A172 (cell line): ENCODE results near the gene RFWD3. TPM values are rescaled to one million over a fixed set of nuclear protein-coding genes. Genes with fewer than 3 reads are reported as not detected.
A peak's percentile ranks its signal among the peaks of the same experiment; 100 is the strongest.

ENCODE experiments used
- DNase-seq: peaks from one replicate; pipeline ENCODE4 v3.0.0-alpha.2; 2015; ENCODE audit warnings: low spot score
- total RNA-seq: library from RNA; depleted of rRNA; stranded (reverse); fragments of >200 nt; shearing (Covaris generic); gene quantifications from 2 replicates; pipeline ENCODE4 v1.2.3, GENCODE V29; 2014; rRNA removed

The RFWD3 gene
- total RNA-seq, 1 experiment from 2014 or later, result 79.9 TPM

GRCh38 chr16:74578433-74578832, 88.2 kb downstream of the RFWD3 start:
- no peak for DNase-seq

- peak; percentile 76 for DNase-seq
Measured at GRCh38 chr16:74577882-74578366, 88.8 kb downstream of the RFWD3 start.

GRCh38 chr16:74575807-74576643, 90.7 kb downstream of the RFWD3 start:
- DNase-seq, result no peak

GRCh38 chr16:74575175-74575806, 91.4 kb downstream of the RFWD3 start:
- DNase-seq, result no peak

- DNase-seq, result no peak
Measured at GRCh38 chr16:74574146-74574545, 92.5 kb downstream of the RFWD3 start.

GRCh38 chr16:74573622-74574021, 93.1 kb downstream of the RFWD3 start:
- no peak for DNase-seq

Other genes starting within 250 kb of the RFWD3 start
- gene CLEC18B, start 245.4 kb downstream of the RFWD3 start, total RNA-seq, result 0.45 and 1.9 TPM in 2 replicates
- 88.7 and 90.7 TPM in 2 replicates for gene GLG1, start 59.8 kb downstream of the RFWD3 start, total RNA-seq
- 16.0 and 16.8 TPM in 2 replicates for gene MLKL, start 34.0 kb upstream of the RFWD3 start, total RNA-seq
- gene FA2H, start 107.9 kb upstream of the RFWD3 start, total RNA-seq, result 0.03 TPM in 1 of 2 replicates, not detected in the other